HG02970 (cell line): Measurements from ENCODE around the gene MLH3.
"Not testable (repeated sequence)": the region's sequence is repeated elsewhere in the genome, so short reads cannot be mapped to it uniquely, and the experiment has no call there.

Experiments
- ATAC-seq: cut with Tn5 transposase; IDR thresholded peaks from one replicate; pipeline ENCODE4 v1.9.1; 2021; ENCODE audit warnings: mild to moderate bottlenecking, moderate library complexity, moderate number of reproducible peaks; ENCODE audit not compliant: unreplicated experiment, low FRiP score

The MLH3 gene

GRCh38 chr14:75067765-75068164 lies 16.5 kb upstream of the MLH3 start:
- ATAC-seq: not testable (repeated sequence)

DNA sequence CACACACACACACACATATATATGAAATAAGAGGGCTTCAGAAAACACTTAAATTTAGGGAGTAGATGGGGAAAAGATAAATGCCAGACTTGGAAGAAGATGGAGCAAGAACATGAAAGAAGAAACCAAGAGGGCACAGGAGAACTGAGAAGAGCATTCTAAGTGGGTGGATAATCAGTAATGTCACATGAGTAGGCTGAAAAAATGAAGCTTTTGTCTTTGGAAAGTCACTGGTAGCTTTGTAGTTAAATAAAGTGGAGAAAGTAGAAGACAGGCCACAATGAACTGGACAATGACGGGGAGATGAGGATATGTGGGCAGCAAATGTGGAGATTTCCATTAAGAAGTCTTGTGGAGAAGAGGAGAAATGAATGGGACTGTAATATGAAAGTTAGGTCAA lies 15.9 kb upstream of the MLH3 start:
- no peak for ATAC-seq

DNA sequence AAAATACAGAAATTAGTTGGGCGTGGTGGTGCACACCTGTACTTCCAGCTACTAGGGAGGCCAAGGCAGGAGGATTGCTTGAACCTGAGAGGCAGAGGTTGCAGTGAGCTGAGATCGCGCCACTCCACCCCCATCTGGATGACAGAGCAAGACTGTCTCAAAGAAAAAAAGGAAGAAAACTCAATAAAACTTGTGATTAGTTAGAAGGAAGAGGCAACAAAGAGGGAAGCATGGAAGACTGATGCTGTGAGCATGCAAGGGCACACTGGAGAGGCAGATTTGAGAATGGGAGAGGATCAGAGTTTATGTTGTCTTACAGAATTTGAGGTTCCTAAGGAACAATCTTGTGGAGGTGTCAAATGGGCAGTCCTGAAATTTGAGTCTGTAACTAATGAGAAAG lies 15.4 kb upstream of the MLH3 start:
- no peak for ATAC-seq

GRCh38 chr14:75064205-75064567 lies 12.9 kb upstream of the MLH3 start:
- ATAC-seq: no peak

- peak; percentile 83 for ATAC-seq
Observed at GRCh38 chr14:75063491-75064204, 12.4 kb upstream of the MLH3 start, which contains the start of gene ACYP1. ACYP1 (minus strand) TSS chr14:75064024; CDS start chr14:75063553, 471 bp downstream.

DNA sequence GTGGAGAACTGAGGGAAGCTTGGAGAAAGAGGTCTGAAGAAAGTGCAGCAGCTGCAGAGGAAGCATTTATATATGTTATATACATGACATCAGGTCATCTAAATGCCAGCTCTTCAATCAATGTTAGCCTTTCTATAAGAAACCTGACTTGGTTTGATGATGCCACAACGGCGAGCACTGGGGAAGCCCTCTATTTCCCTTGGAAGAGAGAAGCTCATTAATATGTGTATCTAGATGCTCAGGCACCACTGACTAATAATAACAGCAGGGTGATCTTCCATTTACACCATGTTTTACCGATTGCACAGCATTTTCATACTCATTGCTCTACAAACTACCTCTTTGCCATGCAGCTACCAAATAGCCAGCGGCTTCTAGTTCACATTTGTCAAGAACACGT lies 11.7 kb upstream of the MLH3 start:
- no peak for ATAC-seq

DNA sequence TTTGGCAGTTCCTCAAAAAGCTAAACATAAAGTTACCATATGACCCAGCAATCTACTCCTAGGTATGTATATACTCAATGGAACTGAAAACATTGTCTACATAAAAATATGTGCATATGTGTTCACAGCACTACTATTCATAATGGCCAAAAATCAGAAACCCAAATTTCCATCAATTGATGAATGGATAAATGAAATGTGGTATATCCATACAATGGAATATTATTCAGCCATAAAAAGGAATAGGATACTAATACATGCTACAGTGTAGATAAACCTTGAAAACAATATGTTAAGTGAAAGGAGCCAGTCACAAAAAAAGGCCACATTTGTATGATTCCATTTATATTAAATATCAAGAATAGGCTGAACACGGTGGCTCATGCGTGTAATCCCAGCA lies 9.2 kb upstream of the MLH3 start:
- ATAC-seq: no peak

DNA sequence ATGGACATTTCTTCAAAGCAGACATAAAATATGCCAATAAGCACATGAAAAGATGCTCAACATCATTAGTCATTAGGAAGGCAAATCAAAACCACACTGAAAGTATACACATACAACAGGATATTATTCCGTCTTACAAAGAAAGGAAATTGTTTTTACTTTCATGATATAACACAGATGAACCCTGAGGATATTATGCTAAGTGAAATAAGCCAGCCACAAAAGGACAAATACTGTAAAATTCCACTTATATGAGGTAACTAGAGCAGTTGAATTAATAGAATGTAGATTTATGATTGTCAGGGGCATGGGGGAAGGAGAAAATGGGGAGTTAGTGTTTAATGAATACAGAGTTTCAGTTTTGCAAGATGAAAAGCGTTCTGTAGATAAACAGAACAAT lies 8.4 kb upstream of the MLH3 start:
- no peak for ATAC-seq

DNA sequence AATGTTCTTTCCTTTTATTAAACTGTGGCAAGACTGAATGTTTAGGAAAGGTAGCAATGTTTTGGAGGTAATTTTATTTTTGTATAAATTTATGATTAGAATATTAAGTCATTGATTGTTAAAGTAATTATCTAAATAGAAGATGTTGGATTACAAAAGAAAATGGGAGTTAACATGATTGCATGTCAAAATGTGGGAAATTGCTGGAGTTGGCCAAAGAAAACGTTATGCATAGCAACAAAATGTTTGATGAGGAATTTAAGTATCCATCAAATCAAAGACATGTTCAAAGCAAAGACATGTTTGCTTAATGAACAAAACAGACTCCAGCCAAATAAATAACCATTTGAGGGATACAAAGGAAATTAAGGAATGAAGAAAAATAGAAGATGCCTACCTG lies 3.2 kb upstream of the MLH3 start:
- ATAC-seq: no peak

DNA sequence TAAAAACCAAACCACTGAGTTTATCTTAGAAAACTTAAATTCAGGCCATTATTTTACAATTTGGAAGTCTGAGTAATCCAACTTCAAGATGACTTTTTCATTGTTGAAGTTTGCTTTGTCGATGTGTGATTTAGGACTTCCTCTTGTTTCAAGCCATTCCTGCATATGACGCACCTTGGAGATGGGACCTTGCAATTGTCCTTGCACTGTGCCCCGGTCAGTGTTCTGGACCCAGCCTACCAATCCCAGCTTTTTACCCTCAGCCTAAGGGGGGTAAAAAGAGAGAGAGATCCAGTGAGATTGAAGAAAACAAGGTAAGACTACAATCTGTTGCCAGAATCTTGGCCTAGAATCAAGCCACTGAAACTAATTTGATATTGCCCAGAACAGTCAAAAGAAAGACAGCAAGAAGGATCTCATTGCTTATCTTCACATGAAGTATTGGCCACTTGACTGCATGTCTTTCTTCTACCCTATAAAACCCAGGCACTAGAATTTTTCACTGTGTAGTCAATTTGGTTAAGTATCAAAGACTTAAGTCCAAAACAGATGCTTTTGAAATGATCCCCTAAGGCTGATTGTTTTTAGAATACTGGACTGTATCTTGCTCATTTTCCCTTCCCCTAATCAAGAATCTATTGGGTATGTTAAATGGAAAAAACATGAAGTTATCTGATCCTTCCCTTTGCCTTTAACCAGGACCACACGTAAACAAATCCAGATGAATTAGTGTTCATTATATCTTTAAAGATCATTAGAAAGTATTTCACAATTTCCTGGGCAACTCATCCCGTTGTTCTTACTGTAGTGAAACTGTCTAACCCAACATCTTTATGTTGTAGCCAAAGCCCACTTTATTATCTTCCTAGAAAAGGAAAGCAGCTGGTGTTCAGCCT lies 2.4 kb upstream of the MLH3 start:
- ATAC-seq: no peak

DNA sequence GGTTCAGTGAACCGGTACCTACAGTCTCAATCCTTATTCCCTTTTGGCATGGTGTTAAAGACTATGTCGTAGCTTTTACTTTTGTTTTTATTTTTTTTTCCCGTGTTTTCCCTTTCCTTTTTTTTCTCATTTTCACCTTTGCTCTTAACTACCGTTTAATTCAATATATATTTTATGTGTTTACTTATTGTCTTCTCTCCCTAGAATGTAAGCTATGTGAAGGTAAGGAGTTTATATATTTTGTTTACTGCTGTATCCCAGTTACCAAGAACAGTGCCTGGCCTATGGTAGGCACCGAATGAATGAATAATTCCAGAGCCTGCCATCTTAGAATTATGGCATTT lies 261 bp upstream of the MLH3 start:
- ATAC-seq: no peak

- no peak for ATAC-seq
Observed at GRCh38 chr14:75049731-75050201, 1.5 kb downstream of the MLH3 start.

DNA sequence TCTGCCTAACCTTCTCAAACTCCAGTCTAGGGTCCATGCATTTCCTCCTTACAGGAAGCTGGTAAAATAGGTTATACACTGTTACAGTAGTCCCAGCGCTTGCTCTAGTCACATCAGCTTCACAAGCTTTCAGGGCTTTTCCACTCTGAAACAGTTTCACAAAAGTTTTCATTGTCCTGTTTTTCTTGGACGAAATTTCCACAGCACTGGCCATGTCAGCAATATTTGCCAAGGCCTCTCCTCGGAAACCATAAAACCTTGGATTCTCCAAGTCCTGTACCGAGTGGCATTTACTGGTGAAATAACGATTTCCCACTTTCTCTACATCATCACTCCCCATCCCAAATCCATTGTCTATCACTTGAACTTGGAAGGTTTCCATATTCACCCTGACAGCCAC lies 2.1 kb downstream of the MLH3 start:
- ATAC-seq: no peak

DNA sequence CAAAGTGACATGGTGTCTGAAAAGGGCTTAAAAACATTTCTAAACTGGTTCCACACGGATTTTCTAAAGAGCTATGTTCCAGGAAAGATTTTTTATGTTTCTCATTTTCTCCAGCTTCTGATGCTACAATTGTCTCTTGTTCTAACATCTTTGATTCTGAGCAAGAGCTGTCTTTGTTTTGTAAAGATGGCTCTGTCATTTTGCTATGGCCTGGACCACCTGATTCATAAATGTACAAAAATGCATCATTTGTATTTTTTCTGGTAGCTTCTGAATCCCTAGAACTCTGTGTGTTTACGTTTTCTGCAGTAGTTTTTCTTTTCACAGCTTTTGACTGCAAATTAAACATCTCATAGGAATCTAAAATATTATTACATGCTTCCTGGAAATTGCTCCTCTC lies 3.2 kb downstream of the MLH3 start:
- no peak for ATAC-seq

GRCh38 chr14:75047506-75047905 lies 3.8 kb downstream of the MLH3 start:
- ATAC-seq: no peak

DNA sequence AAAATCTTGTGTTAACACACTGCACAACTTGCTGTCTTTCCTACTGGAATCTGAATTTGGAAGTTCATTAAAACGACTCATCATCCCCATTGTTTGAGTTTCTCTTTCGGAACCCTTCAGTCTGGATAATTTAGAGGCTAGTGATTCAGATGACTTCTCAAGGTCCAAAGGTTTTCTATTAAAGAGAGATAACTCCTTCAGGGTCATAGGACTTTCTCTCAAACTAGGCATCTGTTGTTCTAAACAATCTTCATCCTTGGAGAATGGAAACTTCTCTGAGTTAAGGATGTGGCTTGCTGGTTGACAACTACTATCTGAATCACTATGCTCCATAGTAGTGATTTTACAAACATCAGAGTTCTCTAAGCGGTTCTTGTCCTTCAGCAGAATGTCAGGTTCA lies 4.4 kb downstream of the MLH3 start:
- ATAC-seq: no peak

DNA sequence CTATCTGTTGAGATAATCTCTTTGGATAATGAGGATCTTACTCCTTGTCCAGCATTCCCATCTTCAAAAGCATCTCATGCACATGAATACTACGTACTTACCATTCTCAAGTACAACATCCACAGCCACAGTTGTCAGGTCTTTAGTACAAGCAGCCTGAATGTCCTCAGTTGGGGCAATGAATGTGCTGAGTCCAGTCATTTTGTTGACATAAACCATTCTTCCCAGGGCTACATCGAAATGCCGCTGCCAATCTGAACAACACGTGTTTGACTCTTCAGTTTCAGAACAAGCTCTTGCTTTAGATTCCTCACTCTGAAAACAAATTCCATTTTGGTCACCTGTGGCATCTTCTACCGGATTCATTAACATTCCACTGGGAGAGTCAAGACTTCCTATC lies 5.0 kb downstream of the MLH3 start:
- no peak for ATAC-seq

DNA sequence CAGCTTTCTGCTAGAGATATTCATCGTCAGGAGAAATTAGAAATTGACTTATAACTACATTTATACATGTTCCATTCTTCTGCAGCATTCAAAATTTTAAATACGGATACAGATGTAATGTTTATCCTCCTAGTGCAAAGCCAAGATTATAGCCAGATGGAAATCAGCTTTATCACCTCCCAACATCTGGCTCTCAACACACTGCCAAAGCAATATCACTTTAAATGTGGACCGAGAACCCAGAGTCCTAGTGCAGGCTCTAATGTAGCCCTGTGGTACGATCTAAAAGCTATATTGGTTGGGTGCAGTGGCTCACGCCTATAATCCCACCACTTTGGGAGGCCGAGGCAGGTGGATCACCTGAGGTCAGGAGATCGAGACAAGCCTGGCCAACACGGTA lies 6.5 kb downstream of the MLH3 start:
- no peak for ATAC-seq

DNA sequence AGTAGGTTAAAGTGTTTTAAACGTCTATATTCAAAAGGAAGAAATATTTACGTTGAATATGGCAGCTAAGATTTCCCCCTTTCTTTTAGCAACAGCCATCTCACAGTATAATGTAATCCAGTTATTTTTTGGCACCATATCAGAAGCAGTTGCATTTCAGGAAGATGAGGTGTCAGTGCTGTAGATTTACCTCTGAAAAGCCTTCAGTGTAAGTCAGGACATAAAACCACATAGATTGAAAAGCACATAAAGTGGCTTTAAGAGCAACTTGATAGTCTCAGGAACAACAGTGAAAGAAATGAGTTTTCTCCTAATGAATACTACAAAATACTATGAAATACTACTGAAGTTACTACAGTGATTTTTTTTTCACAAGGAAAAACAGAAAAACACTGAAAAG lies 6.9 kb downstream of the MLH3 start:
- ATAC-seq: no peak

- ATAC-seq: no peak
Observed at GRCh38 chr14:75042035-75042434, 9.2 kb downstream of the MLH3 start.

- ATAC-seq: no peak
Observed at GRCh38 chr14:75041613-75042012, 9.7 kb downstream of the MLH3 start.

DNA sequence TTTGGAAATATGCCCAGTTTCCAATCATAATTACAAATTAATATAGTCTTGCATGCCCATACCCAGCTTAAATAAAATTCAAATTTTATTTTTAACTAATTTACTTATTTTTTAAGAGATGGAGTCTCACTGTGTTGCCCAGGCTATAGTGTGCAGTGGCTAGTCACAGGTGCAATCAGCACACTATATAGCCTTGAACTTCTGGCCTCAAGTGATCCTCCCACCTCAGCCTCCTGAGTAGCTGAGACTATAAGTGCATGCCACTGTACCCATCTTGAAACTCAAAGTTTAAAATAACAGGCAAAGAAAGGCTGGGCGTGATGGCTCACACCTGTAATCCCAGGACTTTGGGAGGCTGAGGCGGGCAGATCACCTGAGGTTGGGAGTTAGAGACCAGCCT lies 10.3 kb downstream of the MLH3 start:
- no peak for ATAC-seq
